Astrocyte of the spinal cord (primary cell): Measurements from ENCODE around the gene ANXA2.

Experiments
- DNase-seq: peaks from one replicate; pipeline ENCODE4 v3.0.0; 2011; ENCODE audit warnings: low read depth, low spot score
- H3K4me3 ChIP-seq: 2 replicates; pipeline ENCODE4 v1.5.1; 2011; ENCODE audit warnings: low read depth, mild to moderate bottlenecking, low read length, moderate library complexity
- CTCF ChIP-seq: IDR thresholded peaks from 2 replicates; pipeline ENCODE4 v1.5.1; 2012; ENCODE audit warnings: low read depth, mild to moderate bottlenecking, low read length, inconsistent platforms
- in situ Hi-C: cut with HindIII; loops from 2 replicates; pipeline ENCODE4 v1.10.0; 2017; ENCODE audit warnings: low sequenced_read_pairs

The ANXA2 gene

DNA sequence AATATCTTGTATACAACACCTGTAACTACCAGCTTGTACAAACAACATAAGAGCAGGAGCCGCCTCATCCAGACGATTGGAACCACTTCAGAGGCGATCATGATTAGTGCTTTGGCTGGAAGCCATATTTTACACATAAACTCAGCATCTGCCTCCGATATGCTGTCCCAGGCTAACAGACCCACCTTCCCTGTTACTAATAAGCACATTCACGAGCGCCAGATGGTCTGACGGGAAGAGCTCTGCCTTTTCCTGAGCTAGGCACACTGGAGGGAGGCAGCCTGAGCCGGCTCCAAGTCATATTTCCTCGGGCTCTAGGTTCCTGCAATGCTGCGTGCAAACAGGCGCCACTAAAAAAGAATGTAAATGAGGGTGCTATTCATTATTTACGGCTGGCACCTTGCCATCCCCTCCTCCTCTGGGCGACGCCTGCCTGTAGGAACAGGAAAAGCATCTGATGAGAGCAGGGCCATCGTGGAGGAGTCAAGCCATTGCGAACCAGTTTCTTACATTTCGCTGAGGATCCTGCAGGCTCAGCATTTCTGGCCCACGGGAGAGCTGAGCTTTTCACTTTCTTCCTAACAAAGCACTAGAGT is 98.2 kb downstream of the ANXA2 start:
- H3K4me3 ChIP-seq = no peak overlapping the region
- peak; percentile 6 for DNase-seq
- TF ChIP-seq CTCF = peak; percentile 20
- in situ Hi-C loops = no loop called here
